Stimulated activated CD4-positive, alpha-beta T cell treated with anti-CD3 and anti-CD28 coated beads, Interleukin-12 subunit alpha, Interleukin-12 subunit beta, amount 100 ng/mL, for 48 hours (primary cell): Measurements from ENCODE around the gene NCAN.
"Not testable (repeated sequence)": the region's sequence is repeated elsewhere in the genome, so short reads cannot be mapped to it uniquely, and the experiment has no call there.

Experiments used
- DNase-seq, 3 donors: peaks; one replicate each; pipeline ENCODE4 v3.0.0-alpha.2; 2020; ENCODE audit warnings: low read depth in 2 of 3, low spot score in 1 of 3

The NCAN gene

GRCh38 chr19:19211499-19212420 is at the start of gene NCAN:
Gene NCAN (plus strand): TSS chr19:19211958. CDS start chr19:19216954, 4,996 bp downstream.
- DNase-seq, result no peak

DNA sequence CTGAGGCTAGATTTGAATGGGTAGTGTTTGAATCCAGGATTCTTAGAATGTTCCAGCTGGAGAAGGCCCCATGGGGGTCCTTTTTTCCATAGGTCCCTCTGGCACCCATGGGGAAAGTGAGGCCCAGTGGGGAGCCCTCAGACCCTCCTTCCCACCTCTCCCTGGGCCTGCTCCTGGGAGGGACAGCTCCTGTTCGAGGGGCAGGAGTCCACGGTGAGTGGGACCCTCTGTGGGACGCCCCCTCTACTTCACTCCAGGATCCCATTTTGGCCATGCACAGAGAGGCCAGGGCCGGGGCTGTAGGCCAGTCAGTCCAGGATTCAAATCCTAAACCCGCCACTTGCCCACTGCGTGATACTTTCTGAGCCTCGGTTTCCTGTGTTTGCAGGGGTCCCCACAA is 49.3 kb upstream of the NCAN start:
- DNase-seq, result no peak

DNA sequence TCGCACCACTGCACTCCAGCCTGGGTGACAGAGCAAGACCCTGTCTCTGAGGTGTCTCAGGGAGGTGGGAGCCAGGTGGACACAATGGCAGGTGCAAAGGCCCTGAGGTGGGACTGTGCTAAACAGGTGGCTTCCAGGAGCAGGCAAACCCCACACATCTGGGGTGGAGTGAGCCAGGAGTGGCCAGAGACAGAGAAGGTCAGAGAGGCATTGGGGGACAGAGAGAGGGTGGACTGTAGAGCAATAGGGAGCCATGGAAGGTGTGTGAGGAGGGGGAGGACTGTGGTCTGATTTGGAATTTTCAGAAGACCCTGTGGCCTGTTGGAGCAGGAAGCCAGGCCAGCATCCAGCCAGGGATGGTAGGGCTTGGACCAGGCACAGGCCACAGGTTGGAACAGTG is 46.4 kb upstream of the NCAN start:
- DNase-seq, result no peak

GRCh38 chr19:19167612-19168011 is 44.1 kb upstream of the NCAN start:
- DNase-seq, result no peak

GRCh38 chr19:19169236-19170052 is 42.3 kb upstream of the NCAN start:
- no peak for DNase-seq

- DNase-seq, result peak; percentile 67 to 81 (median 72)
Measured at GRCh38 chr19:19170053-19170872, 41.5 kb upstream of the NCAN start, which contains the start of gene MEF2B. Gene MEF2B (minus strand): TSS chr19:19170263. CDS start chr19:19150735, 19,528 bp downstream.

- DNase-seq, result no peak
Measured at GRCh38 chr19:19170873-19171672, 40.7 kb upstream of the NCAN start.

DNA sequence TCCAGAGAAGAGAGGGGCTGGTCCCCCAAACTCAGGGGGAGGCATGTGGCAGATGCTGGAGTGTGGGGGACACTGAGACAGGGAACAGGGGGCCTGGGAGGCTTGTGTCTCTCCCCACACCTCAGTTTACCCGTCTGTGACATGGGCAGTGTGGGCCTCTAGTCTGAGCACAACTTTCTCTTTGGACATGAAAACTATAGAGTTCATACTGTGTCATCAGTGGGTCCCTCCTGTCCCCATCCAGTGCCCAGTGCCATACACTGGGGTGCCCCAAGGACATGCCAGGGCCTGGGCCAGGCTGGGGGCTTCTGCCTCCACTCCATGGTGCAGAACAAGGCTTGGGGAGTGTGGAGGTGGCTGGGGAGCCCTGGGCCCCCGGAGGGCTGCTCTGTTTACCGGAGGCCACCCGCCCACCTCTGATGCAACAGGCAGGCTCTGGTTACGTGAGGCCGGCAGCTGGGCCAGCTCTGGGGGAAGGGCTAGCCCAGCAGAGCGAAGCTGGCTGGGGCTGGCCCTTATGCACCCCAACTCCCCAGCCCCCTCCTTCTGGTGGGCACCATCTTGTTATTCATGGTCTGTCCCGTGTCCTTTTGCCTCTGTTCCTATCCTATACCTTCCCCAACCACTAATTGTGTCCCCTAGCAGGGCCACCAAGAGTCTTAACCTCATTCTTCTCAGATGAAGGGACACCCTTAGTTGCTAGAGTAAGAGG is 39.8 kb upstream of the NCAN start:
- no peak for DNase-seq

- not testable (repeated sequence) for DNase-seq
Measured at GRCh38 chr19:19173243-19173642, 38.5 kb upstream of the NCAN start.

DNA sequence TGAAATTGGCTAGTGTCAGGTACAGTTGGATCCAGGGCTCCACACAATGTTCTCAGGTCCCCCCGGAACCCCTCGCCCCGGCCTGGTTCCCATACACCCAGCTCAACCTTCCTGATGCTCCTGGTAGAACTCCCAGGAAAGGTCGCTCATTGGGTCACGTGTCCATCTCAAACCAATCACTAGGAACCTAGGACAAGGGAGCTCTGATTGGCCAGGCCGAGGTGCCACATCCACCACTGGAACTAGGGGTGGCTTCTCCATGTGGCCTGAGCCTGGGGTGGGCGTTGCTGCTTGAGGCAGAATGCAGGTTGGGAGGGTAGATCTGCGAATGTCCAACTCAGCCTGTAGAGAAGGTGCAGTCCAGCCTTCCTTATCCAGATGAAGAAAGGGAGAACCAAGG is 34.8 kb upstream of the NCAN start:
- DNase-seq, result no peak

- DNase-seq, result no peak
Measured at GRCh38 chr19:19179548-19180441, 32.0 kb upstream of the NCAN start.

- DNase-seq, result no peak
Measured at GRCh38 chr19:19181488-19181998, 30.2 kb upstream of the NCAN start.

DNA sequence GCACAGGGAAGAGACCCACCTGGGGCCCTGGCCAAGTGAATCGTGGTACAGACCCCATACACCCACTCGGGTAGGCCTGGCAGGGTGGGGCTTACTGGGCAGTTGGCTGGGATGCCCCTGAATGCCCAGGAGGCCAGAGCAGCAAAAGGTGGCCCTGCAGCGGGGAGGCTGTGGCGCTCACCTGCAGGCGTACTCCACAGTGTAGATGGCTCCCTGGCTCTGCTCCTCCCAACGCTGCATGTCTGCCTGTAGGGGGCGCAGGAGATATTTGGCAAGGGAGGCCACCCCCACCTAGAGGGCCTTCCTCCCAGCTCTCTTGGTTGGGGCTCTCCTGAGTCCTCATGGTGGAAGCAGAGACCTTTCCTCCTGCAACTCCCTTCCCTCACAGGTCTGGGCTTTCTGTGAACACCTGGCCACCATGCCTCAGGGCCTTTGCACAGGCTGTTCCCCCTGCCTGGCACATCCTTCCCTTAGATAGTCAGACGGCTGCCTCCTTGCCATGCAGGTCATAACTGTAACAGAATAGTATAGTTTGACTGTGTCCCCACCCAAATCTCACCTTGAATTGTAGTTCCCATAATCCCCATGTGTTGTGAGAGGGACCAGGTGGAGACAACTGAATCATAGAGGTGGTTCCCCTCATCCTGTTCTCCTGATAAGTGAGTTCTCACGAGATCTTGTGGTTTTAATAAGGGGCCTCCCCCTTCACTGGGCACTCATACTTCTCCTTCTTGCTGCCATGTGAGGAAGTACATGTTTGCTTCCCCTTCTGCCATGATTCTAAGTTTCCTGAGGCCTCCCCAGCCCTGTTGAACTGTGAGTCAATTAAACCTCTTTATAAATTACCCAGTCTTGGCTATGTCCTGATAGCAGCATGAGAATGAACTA is 25.7 kb upstream of the NCAN start:
- DNase-seq, result peak; percentile 21 to 70 (median 51)

DNA sequence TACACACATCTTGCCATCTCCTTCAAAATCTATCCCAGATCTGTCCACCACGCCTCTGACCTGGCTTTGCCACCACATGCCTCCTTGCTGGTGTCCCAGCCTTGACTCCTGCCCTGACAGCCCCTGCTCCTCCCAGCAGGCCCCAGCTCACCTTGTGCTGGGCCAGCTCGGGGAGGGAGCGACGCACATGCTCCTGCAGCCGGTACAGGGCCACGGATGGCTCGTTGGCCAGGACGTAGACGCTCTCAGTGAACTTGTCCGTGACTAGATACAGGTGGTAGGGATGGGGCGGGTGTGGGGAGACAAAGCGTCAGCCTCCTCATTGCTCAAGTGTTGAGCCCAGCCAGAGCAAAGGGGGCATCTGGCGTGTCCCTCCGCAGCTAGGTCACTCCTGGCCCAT is 25.0 kb upstream of the NCAN start:
- no peak for DNase-seq

DNA sequence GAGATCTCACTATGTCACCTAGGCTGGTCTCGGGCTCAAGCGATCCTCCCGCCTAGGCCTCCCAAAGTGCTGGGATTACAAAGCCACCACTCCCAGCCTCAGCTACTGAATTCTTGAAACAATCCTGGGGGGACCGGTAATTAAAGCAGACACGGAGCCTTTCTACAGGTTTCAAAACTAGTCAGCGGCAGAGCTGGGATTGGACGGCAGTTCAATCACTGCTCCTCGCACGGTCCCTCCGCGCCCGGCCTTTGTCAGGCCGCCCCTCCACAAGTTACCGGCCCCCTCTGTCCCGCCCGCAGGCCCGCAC is 20.0 kb upstream of the NCAN start:
- no peak for DNase-seq

GRCh38 chr19:19192078-19192882 is 19.5 kb upstream of the NCAN start, which contains the start of the genes BORCS8 and RFXANK:
Gene BORCS8 (minus strand): TSS chr19:19192152. CDS start chr19:19192117, 35 bp downstream.
Gene RFXANK (plus strand): TSS chr19:19192258. CDS start chr19:19193947, 1,689 bp downstream.
- DNase-seq, result peak; percentile 96 to 98 (median 98)
